ENCODE results near the gene MRPS9.

The MRPS9 gene

DNA sequence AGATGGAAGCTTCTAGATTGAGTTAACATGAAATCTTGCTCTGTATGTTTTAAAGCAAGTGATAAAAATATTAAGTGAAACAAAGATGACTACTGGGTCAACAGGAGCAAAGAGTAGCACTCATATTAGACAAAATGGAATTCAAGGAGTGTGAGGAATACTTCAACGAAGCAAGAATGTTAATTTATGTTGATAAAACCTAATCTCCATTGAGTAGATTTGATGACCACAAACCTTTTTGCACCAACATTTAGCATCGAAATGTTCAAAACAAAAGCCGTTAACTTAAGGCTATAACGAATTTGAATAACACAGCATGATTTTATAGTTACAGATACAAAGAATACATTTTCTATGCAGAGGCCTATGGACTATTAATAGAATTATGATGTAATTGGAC, 35.7 kb downstream of the MRPS9 start:
- in situ Hi-C loops (cut with MboI; ENCODE audit: low sequenced_read_pairs, unreplicated experiment), result no loop called here
- DNase-seq (ENCODE audit: low spot score), result no peak
- TF ChIP-seq, protein P1, sequence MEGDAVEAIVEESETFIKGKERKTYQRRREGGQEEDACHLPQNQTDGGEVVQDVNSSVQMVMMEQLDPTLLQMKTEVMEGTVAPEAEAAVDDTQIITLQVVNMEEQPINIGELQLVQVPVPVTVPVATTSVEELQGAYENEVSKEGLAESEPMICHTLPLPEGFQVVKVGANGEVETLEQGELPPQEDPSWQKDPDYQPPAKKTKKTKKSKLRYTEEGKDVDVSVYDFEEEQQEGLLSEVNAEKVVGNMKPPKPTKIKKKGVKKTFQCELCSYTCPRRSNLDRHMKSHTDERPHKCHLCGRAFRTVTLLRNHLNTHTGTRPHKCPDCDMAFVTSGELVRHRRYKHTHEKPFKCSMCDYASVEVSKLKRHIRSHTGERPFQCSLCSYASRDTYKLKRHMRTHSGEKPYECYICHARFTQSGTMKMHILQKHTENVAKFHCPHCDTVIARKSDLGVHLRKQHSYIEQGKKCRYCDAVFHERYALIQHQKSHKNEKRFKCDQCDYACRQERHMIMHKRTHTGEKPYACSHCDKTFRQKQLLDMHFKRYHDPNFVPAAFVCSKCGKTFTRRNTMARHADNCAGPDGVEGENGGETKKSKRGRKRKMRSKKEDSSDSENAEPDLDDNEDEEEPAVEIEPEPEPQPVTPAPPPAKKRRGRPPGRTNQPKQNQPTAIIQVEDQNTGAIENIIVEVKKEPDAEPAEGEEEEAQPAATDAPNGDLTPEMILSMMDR (IDR thresholded peaks at IDR 0.05; ENCODE audit: borderline replicate concordance, control extremely low read depth, extremely low read depth, insufficient read depth, missing control alignments), result no peak

DNA sequence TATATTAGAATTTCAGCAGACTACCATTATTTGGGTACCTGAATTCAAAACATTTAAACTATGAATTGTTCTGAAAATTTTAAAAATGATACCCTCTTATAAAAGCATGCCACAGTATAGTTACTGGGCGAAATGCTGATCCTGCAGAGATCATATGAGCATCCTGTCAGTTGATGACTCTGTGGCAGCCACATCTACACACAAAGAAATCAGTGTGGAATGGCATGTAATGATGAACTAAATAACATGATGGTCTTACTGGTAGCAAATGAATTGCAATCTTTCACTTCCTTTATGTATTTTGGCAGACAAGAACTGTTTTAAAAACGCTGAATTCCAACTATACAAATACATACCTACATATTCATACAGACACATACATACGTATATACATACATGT, 38.3 kb downstream of the MRPS9 start:
- TF ChIP-seq, protein P1 (IDR thresholded peaks at IDR 0.05; ENCODE audit: borderline replicate concordance, control extremely low read depth, extremely low read depth, insufficient read depth, missing control alignments), result no peak
- DNase-seq (ENCODE audit: low spot score), result no peak
- in situ Hi-C loops (cut with MboI; ENCODE audit: low sequenced_read_pairs, unreplicated experiment), result no loop called here

DNA sequence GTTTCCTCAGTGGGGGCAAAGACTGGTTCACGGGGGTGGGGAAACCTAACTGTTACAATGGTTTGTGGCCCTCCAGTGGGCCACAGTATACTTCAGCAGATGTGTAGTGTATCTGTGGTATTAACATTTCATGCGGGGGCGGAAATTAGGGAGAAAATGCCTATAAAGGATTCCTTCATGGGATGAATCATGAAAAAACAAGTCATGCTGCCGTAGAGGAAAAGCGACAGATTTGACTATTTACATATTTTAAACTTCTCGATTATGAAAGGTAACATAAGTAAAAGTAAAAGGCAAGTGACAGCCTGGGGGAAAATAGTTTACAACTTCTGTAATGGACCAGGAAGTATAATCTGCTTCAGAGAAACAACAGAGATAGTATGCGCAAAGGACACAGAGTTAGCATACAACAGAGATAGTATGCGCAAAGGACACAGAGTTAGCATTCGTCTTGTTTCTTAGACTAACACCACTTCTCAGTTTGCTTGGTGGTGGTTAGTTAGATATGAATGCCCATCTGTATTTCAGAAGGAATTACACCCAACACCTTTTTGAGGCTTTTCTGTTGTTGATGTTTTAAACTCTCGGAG, 41.1 kb downstream of the MRPS9 start:
- no peak for DNase-seq (ENCODE audit: low spot score)
- in situ Hi-C loops (cut with MboI; ENCODE audit: low sequenced_read_pairs, unreplicated experiment), result no loop called here
- TF ChIP-seq, protein P1 (IDR thresholded peaks at IDR 0.05; ENCODE audit: borderline replicate concordance, control extremely low read depth, extremely low read depth, insufficient read depth, missing control alignments), result no peak

DNA sequence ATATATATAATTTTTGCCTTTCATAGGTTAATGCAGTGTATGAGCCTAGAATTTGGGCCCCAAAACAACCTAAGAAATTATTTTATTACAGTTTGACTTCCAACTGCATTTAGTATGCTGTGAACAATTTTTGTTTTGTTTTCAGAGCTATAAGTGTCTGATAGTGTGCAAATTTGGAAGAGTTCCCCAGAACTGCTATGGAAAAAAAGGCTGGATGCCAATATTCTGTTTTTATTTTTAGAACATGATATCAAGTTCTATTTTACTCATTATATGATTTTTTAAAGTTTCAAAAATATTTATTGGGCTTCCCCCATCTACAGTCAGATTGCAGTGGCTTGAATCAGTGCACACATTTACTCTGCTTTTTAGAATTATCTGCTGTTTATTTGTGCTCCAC, 42.6 kb downstream of the MRPS9 start:
- in situ Hi-C loops (cut with MboI; ENCODE audit: low sequenced_read_pairs, unreplicated experiment), result no loop called here
- TF ChIP-seq, protein P1 (IDR thresholded peaks at IDR 0.05; ENCODE audit: borderline replicate concordance, control extremely low read depth, extremely low read depth, insufficient read depth, missing control alignments), result no peak
- DNase-seq (ENCODE audit: low spot score), result no peak

GRCh38 chr2:105081006-105081601, 43.2 kb downstream of the MRPS9 start:
- in situ Hi-C loops (cut with MboI; ENCODE audit: low sequenced_read_pairs, unreplicated experiment), result no loop called here
- DNase-seq (ENCODE audit: low spot score), result no peak
- TF ChIP-seq, protein P1 (IDR thresholded peaks at IDR 0.05; ENCODE audit: borderline replicate concordance, control extremely low read depth, extremely low read depth, insufficient read depth, missing control alignments), result no peak

DNA sequence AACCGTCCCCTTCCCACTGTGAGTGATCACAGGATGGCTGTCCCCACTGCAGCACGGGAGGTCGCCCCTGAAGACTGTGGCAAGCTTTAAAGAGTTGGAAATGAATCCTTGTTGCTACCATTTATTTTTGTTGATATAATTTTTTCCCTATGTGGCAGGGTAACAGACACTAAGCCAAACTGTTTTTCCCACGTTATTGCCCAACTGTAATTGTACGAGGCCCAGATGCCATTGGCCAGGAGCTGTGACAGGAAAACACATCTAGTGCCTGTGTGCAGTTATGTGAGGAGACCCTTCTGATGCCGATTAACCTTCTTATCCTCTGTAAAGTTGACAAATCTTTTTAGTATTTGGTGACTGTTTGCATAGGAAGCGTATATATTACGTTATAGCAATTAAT, 44.2 kb downstream of the MRPS9 start:
- in situ Hi-C loops (cut with MboI; ENCODE audit: low sequenced_read_pairs, unreplicated experiment), result no loop called here
- TF ChIP-seq, protein P1 (IDR thresholded peaks at IDR 0.05; ENCODE audit: borderline replicate concordance, control extremely low read depth, extremely low read depth, insufficient read depth, missing control alignments), result no peak
- DNase-seq (ENCODE audit: low spot score), result no peak

Measured in GM13976 (cell line).